ENCODE data around the gene FABP3. TPM values are rescaled to one million over a fixed set of nuclear protein-coding genes. Genes with fewer than 3 reads are reported as not detected.

Gene FABP3
- polyA plus RNA-seq, 2 of the 4 experiments (the other 2 are of a cell fraction), result not detected

DNA sequence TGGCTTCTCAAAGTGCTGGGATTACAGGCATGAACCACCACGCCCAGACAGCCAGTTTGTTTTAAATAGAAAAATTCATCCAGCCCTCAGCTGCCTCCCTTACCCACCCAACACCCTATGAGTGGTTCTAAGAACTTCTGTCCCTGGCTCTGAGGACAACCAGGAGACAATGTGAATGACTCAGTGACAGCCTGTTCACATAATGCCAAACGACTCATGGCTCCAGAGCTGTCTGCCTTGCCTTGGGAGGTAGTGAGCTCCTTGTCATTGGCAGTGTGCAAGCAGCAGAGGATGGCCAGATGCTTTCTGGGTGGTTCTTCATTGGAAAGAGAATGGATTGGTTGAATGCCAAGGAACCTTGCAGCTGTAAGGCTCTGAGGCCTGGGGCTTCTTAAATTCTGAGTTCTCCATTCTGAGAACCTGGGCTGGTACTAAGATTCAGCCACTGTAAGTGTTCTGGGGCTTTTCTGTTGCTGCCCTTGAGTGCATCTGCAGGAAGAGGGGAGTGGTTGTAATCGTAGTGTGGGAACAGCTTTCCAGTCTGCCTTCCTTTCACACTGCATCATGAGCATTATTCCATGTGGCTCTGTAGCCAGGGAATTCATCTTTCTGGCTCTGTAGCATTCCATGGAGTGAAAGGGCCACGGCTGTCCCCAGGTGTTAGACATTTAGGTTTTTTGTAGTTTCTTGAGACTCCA lies 45.9 kb upstream of the FABP3 start (continued):
- TF ChIP-seq FOSL2 (IDR thresholded peaks at IDR 0.05) (no peak), FOSL2 (CRISPR knock-in tag; IDR thresholded peaks at IDR 0.05) (no peak), KDM1A (IDR thresholded peaks at IDR 0.05; ENCODE audit: low read depth) (no peak), ELK1 (IDR thresholded peaks at IDR 0.05; ENCODE audit: low read depth, low read length) (no peak), POLR2AphosphoS2 (conservative IDR thresholded peaks at IDR 0.05; ENCODE audit: low read length) (no peak), ZC3H11A (IDR thresholded peaks at IDR 0.05) (no peak)

DNA sequence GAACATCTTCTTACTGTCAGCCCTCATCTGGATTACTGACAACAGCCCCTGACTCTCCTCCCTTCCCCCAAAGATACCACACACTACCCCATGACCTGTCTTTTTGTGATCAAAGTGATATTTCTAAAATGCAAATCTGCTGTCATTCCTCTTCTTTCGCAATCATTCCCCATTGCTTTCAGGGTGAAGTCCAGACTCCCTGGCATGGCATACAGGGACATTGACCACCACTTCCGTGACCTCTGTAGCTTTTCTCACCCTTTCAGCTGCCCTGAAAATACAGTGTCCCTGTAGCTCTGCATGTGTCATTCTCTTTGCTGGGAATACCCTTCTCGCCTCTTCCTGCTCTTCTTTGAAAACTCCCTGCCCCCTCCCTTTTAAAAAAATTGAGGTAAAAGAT lies 44.3 kb upstream of the FABP3 start:
- WGBS (ENCODE audit: missing lambda C conversion rate), result 82% methylated on average over 3 of the region's 3 CpGs
- Histone ChIP-seq H3K4me2 (peak overlapping the region; percentile 17; the same call in 1 of the 3 replicates), H3K27ac (no peak overlapping the region), H3K4me3 (no peak overlapping the region), H3K9me3 (no peaks in the 10 kb centered on the region), H3K4me1 (peaks cover 19% of the 10 kb centered on the region)
- ChIA-PET POLR2A (no interaction called here), CTCF (interaction anchor here (2.2 kb wide), 1 partner anchor 132 kb away, joined by 7 read pairs; no protein-coding TSS in a partner anchor)
- DNase-seq (ENCODE audit: low read depth in 1 of 2, low spot score in 1 of 2) (no peak), FAIRE-seq (no peak), ATAC-seq (no peak)
- peak; percentile 39 to 64; a peak in 3 of 4 replicates for TF ChIP-seq CEBPB (IDR thresholded peaks at IDR 0.05)
- TF ChIP-seq TFCP2L1 (CRISPR knock-in tag; IDR thresholded peaks at IDR 0.05), result no peak
- no peak for TF ChIP-seq MAZ (IDR thresholded peaks at IDR 0.05; ENCODE audit: borderline replicate concordance, low read depth, low read length)

DNA sequence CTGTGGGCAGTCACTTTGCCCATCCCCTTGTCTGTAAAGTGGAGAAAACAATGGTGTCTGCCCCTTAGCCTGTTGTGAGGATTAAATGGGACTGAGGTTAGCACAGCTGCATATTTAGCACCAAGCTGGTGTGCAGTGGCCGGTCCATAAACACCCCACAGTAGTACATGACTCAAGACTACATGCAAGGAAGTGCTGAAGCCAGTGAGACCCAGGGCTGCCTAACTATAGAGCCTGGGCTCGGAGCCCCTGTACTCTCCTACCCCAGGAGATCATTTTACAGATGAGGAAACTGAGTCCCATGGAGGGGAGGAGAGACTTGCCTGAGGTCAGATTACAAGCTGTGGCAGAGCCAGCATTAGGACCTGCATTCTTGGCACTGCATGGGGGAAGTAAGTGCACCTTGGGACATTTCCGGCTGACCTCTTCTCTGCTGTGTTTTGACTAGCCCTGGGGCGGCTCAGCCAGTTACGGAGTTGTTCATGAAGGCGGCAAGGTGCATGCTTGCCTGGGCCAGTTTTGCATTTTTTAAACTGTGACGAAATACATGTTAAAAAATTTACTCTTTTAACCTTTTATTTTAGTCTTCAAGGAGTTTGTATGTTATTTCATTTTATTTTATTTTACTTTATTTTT lies 43.3 kb upstream of the FABP3 start:
- TF ChIP-seq KDM1A (IDR thresholded peaks at IDR 0.05; ENCODE audit: low read depth) (no peak), FOXS1 (CRISPR knock-in tag; IDR thresholded peaks at IDR 0.05) (no peak), RCOR1 (IDR thresholded peaks at IDR 0.05; ENCODE audit: low read depth, low read length) (no peak), CEBPB (IDR thresholded peaks at IDR 0.05) (no peak), ZSCAN20 (CRISPR knock-in tag; IDR thresholded peaks at IDR 0.05) (no peak), CBX2 (IDR thresholded peaks at IDR 0.05; ENCODE audit: borderline replicate concordance, low read depth) (no peak), HOXB13 (CRISPR knock-in tag; IDR thresholded peaks at IDR 0.05; ENCODE audit: low read depth) (no peak), EHMT2 (IDR thresholded peaks at IDR 0.05; ENCODE audit: low read depth) (no peak), SREBF2 (IDR thresholded peaks at IDR 0.05) (no peak), KDM5A (IDR thresholded peaks at IDR 0.05) (no peak), HEYL (CRISPR knock-in tag; IDR thresholded peaks at IDR 0.05) (no peak), ZFP36 (IDR thresholded peaks at IDR 0.05; ENCODE audit: borderline replicate concordance, partially characterized antibody) (no peak)
- no peak for FAIRE-seq
- 80% methylated on average over 6 of the region's 7 CpGs for WGBS (ENCODE audit: missing lambda C conversion rate)
- ChIA-PET CTCF (interaction anchor here (2.2 kb wide), 2 partner anchors 133 to 232 kb away, joined by 5 to 7 read pairs; no protein-coding TSS in a partner anchor), POLR2A (no interaction called here)
- no peak for ATAC-seq
- DNase-seq (ENCODE audit: low read depth in 1 of 2, low spot score in 1 of 2), result no peak
- Histone ChIP-seq H3K4me3 (no peak overlapping the region), H3K4me1 (peaks cover 13% of the 10 kb centered on the region), H3K4me2 (no peak overlapping the region), H3K9me3 (no peaks in the 10 kb centered on the region), H3K27ac (no peak overlapping the region)

- H3K9me3 ChIP-seq, result no peaks in the 10 kb centered on the region
- no peak for DNase-seq (ENCODE audit: low read depth in 1 of 2, low spot score in 1 of 2)
- H3K4me1 ChIP-seq, result peaks cover 13% of the 10 kb centered on the region
- WGBS (ENCODE audit: missing lambda C conversion rate), result 100% methylated on average over 2 of the region's 2 CpGs
- CTCF ChIA-PET, result interaction anchor here (2.2 kb wide), 2 partner anchors 133 to 232 kb away, joined by 5 to 7 read pairs; no protein-coding TSS in a partner anchor
- ATAC-seq, result no peak
- no peak overlapping the region for H3K4me3 ChIP-seq
- no peak for FAIRE-seq
- H3K27ac ChIP-seq, result no peak overlapping the region
- TF ChIP-seq CBX8 (IDR thresholded peaks at IDR 0.05), result no peak
- TF ChIP-seq POLR2AphosphoS2 (conservative IDR thresholded peaks at IDR 0.05; ENCODE audit: low read length), result no peak
- POLR2A ChIA-PET, result no interaction called here
- H3K4me2 ChIP-seq, result no peak overlapping the region
Observed at GRCh38 chr1:31415658-31416057, 42.8 kb upstream of the FABP3 start.

Measured in A549 (cell line).